SIG-M5 treated with dmso at 0.1 percent for 504 hours (cell line): ENCODE measurements around the gene ORC2.
"Not testable (repeated sequence)": the region's sequence is repeated elsewhere in the genome, so short reads cannot be mapped to it uniquely, and the experiment has no call there.

ENCODE experiments used
- DNase-seq: peaks from one replicate; lab custom pipeline; 2025; ENCODE audit not compliant: unreplicated experiment; lab: John Stamatoyannopoulos, UW

Gene ORC2

DNA sequence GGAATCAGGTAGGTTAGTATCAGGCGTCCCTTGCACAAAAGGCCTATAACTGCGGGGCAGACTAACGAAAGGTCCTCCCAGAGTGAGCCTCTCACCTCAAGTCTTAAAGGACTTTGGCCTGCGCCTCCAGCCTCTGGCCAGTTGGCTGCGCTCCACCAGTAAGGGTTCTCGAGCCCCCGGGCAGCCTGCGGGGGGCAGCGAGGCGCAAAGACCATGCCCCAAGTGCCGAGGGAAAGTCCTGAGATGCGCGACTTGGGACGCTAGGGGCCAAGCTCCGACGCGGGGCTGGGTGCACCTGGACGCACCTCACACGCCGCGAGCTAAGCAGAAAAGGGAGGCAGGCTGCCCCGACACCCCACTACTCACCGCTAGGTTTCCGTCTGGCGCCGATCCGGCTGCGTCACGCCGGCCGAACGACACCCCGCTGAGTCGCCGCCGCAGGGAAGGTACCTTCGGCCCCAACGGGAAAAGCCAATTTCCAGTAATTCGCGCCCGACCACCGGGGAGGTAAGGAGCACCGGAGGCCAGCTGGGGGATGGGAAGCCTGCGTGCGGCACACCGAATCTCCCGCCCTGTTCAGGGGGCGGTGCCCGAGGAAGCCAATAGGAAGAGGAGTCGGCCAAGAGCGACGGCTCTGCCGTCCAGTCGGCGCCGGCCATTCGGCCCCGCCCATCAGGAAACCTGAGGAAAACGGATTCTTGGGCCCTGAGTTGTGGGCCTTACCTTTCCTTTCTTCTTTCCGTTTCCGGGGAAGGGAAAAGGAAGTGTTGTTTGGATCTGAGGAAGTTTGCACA lies at the start of gene ORC2:
Gene ORC2, minus strand, starts transcription at position 537 of the 794 bp plus-strand sequence. CDS start 5,537 bp downstream, outside the sequence.
- peak; percentile 92 for DNase-seq

DNA sequence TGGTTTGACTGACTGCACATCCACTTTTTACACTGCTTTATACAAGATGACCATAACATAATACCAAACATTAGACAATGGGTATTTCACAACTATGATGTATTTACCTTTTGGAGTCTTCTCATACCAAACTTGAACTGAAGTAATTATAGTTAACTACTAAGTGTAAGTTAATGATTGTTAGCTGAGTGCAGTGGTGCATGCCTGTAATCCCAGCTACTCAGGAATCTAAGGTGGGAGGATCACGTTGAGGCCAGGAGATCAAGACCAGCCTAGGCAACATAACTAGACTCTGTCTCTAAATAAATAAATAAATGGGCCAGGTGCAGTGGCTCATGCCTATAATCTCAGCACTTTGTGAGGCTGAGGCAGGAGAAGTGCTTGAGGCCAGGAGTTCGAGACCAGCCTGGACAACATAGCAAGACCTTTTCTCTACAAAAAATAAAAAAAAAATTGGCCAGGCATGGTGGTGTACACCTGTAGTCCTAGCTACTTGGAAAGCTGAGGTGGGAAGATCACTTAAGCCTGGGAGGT lies 44.9 kb upstream of the ORC2 start:
- DNase-seq = no peak

DNA sequence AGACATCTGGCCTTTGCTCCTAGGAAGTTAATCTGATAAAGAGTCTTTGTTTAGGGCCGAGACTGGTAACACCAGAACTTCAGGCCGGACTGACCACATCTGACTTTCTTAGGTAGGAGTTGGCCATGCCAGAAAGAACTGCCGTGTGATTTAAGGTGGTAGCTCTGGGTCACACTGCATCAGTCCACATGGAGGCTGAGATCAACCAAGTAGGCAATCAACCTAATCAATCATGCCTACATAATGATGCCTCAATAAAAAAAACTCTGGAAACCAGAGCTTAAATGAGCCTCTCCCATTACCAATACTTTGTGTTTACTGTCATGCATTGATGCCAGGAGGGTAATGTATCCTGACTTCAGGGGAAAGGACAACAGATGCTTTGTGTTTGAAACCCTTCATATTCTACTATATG lies 44.1 kb upstream of the ORC2 start:
- DNase-seq = no peak

DNA sequence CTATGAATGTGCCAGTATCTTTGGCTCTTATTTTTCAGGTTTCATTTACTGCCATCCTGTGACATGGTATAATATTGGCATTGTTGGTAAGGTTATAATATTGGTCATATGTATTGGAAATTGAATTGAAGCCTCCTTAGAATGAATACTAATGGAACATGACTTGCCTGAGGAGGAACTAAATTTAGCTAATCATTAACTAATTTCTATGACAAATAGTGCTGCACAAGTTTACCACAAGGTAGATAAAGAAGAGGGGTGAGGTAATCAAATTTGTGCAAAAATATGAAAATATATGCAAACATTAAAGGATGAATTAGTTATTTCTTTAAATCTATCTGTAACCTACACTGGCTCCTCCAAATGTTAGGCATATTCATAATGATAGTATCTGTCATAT lies 43.2 kb upstream of the ORC2 start:
- DNase-seq = no peak

DNA sequence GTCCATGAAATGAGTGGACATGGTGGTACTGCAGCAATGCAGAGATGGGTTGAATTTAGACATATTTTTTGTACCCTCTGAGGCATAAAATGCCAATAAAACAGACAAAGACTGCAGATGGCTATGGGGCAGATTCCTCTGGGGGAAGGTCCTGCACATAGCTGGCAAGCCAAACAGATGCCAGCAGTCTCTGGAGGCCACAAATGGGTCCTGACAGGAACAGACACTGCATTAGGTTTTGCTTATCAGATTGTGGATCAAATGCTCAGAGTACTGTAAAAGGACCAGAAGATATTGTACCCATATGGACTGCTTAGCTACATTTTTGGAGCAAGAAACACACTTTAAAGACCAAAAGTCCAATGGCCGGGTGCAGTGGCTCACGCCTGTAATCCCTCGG lies 40.9 kb upstream of the ORC2 start:
- DNase-seq = no peak

DNA sequence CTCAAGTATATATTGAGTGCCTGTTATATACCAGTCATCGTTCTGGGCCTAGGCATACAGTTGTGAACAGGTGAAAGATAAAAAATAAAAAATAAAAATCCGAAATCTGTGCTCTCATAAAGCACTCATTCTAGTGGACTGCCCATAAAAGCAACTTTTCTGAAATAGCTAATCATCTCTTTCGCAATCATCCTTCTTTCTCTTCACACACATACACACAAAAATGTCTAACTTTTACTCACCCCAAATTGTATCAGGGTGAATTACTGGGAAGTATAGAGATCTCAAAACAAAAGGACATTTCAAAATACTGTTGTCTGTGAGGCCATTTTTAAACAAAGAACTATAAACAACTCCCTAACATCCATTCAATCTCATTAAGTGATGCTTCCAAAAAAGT lies 29.6 kb upstream of the ORC2 start:
- DNase-seq = no peak

DNA sequence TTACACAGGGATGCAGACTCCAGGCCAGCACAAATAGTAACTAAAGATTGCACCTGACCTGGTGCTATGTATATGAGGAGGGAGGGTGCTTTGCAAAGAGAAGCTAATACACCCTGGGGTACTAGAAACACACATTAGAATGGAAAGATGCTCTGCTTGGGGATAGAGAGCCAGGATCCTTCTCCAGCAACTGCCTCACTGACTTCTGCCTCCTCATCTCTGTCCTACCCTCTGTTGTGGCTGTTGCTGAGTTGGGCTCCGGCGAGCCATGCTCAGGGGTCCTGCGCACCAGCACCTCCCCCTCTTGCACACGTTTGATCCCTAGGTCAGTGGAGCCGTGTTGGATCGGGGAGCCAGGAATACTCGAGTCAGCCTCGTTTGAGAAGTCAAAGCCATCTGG lies 23.7 kb upstream of the ORC2 start:
- DNase-seq = no peak

DNA sequence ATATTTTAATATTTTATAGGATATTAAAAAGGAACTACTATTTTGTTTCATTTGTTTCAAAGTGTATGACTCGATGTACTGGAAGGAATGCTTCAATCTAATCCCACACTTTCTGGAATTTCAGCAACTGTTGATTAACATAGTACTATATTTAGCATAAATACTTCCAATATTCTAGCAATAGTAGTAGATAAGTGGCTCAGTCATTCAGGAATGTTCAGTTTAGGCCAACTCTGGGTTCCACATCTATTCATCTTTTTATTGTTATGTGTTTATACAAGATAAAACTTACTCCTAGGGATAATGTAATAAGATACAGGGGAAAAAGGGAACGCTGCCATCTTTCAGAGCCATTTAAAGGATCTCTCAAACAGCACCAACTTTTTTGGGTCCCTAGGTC lies 22.3 kb upstream of the ORC2 start:
- no peak for DNase-seq

DNA sequence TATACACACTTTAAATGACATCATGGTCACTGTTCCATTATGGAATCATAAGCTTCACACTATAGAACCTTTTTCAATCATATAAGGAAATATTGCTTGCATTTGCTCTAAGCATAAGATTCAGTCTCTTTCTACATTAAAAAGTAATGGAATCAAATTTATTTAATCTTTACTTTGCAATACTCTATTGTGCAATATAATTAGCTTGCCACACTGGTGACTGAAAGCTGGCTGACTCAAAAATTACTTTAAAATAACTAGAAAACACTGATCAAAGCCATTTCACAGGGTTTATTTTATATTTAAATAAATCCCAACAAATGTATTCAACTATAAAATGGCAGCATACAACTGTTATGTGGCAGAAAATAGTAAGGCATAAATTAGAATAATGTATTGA lies 13.2 kb upstream of the ORC2 start:
- no peak for DNase-seq

DNA sequence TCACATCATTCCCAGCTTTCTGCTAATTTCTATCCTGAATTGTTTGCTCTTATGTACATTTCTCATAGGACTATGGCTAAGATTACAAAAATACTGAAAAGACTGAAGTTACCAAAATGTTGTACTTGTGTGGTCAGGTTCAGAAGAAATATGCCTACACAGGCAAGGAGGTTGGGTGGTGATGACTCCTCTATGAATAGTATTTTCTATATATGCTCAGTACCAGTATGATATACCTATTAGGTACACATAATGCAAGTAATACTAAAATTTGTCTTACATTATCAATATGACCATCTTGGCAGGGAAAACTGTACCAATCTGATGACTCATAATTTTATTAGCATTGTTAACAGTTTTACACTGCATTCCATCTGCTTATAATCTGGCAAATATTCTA lies 12.2 kb upstream of the ORC2 start:
- DNase-seq = no peak

DNA sequence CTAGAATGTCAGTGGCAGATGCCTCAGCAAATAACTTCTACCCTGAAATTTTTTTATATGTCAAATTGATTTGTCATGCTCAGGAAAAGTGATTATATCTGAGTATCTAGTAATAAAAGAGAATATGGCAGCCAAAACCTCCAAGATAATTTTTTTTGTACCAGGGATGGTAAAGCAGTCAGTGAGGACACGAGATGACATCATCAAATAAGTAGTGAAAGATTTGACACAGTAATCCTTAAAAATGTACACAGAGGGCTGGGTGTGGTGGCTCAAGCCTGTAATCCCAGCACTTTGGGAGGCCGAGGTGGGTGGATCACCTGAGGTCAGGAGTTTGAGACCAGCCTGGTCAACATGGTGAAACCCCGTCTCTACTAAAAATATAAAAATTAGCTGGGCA lies 6.6 kb upstream of the ORC2 start:
- DNase-seq = not testable (repeated sequence)

DNA sequence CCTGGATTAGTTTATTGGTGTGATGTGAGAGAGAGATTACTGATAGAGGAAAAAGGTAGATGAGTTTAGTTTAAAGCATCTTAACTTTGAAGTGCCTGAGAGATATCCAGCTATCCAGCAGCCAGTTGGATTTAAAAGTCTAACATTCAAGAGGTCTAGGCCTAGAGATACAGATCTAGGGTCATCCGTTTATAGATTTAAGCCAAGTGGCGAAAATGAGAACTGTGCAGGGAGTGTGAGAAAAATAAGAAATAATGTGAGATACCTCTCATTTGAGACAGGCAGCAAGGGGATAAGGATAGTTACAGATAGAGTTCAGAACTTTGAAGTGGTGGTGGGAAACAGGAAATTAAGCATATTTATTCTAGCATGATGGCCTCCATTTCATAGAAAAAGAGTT lies 5.3 kb upstream of the ORC2 start:
- DNase-seq = peak; percentile 12

DNA sequence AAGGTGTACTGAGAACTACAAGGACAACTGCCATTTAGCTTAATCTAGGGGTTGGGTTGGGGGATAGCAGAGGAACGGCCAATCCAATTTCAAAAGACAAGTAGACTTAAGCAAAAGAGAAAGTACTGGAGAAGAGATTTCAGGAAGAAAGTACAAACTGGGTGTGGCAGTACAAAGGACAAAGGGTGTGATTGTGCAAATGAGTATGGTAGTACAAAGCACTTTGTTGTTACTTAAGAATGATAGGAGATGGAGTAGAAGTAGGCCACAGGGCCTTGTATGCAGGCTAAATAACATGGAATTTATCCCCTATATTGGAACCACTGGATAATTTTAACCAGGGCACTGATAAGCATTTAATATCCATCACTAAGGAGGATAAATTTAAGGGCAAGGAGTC lies 4.7 kb upstream of the ORC2 start:
- peak; percentile 49 for DNase-seq

DNA sequence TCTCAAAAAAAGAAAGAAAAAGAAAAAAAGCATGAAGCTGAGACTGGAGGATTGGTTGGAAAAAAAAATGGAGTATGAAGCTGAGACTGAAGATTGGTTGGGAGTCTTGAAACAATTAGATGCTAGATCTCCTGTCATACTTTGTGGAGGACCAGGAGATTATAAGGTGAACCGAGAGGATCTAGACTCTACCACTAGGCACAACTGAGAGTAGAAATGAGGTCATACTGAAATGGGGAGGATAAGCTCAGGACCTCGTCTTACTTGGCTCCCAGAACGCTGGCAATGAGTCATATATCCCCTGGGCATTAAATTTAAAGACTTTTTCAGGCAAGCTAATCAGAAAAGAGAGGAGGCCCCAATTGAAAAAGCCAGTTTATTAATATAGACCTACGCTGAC lies 3.3 kb upstream of the ORC2 start:
- no peak for DNase-seq

DNA sequence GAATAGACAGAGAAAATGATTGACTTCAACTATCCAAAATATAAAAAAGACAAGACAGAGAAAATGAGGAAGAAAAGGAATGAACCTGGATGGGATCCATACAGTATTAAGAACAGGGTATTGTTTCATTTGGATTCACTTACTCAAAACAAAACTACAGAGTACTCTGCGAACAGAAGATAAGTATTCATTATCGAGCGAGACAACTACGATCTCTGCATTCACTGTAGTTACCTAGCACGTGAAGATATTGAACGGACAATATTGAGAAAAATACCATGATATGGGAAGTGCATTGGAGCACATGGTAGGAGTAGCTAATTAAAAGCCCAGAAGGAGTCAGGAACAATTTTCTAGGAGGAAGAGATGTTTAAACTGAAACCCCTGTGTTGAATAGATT lies 1.0 kb upstream of the ORC2 start:
- no peak for DNase-seq

DNA sequence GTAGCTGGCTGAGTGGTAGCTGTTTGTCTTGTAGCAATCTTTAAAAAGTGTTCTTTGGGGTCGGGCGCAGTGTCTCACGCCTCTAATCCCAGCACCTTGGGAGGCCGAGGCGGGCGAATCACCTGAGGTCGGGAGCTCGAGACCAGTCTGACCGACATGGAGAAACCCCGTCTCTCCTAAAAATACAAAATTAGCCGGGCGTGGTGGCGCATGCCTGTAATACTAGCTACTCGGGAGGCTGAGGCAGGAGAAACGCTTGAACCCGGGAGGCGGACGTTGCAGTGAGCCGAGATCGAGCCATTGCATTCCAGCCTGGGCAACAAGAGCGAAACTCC lies 425 bp upstream of the ORC2 start:
- not testable (repeated sequence) for DNase-seq

DNA sequence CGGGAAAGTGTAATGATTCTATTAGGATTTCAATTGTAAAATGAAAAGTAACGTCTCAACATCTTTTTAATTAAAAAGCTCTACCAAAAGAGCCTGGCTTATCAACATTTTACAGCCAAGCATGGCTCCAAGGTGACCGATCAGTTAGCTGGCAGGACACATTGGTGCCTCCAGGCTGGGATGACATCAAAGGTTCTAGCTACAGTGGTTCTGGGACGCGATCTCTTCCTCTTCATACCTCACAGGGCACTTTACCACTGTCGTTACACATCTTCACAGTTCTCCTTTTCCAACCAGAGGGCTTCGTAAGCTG lies 693 bp downstream of the ORC2 start:
- DNase-seq = peak; percentile 88

DNA sequence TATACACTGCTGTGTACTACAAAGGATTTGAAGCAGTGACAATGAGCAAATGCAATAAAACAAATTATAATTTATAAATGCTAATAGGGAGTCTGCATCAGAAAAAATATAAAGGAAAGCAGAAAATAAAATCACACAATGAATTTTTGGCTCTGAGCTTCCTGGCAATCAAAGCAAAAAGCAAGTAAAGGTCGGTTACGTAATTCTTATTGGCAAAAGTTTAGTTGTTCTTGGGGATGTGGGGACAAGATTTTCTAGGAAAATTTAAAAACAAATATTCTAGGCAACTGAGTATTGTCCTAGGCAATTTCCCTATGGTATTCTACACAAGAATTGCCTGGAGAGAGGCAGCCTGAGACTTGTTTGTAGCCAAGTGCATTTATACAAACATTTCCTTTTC lies 1.8 kb downstream of the ORC2 start:
- DNase-seq = no peak

DNA sequence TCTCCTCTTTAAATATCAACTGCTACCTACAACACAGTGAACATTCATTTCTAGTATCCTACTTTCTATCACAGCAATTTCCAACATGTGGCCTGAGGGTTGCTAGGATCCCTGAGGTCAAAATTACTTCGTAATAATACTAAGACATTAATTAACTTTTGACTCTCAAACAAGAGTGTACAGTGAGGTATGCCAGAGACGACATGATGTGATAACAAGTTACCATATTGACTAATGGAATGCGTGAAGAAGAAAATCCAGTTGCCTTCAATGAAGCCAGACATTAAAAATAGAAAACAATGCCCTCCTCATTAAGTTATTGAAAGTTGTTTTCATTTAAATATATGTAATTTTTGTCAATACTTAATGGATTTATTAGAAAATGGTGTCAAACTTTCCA lies 13.1 kb downstream of the ORC2 start:
- DNase-seq = no peak

DNA sequence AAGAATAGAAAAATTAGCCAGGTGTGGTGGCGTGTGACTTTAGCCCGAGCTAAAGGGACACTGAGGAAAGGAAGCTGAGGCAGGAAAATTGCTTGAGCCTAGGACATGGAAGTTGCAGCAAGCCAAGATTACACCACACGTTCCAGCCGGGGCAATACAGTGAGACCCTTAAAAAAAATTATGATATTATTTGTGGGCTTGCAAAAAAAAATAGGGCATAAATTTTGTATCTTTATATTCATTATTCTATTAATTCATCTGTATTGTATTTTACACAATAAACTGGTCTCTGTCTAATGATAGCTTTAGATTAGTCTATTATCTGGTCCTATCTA lies 18.1 kb downstream of the ORC2 start:
- DNase-seq = no peak

DNA sequence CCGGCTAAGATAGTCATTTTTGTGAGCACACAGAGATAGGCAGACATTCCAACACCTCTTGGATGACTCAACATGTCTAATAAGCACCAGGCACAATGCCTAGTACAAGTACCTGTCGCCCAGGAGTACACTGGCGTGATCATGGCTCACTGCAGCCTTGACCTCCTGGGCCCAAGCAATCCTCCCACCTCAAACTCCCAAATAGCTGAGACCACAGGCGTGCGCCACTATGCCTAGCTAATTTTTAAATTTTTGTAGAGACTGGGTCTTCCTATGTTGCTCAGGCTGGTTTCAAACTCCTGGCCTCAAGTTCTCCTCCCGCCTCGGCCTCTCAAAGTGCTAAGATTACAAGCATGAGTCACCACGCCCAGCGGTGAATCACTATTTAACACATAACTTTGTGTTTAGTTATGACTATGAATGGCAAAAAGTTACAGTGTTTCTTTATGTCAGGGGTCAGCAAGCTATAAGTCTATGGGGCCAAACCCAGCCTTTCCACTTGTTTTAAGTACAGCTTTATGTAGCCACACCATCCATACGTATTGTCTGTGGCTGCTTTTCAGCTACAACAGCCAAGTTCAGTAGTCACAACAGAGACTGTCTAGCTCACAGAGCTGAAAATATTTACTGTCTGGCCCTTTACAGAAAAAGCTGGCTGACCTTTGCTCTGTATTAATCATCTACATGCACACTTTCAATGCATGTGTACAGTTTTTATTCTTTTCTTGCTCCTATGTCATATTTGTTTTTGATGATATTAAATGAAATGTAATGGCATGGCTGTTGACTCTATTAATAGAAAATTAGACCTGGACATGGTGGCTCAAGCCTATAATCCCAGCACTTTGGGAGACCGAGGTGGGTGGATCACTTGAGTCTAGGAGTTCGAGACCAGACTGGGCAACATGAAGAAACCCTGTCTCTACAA lies 18.7 kb downstream of the ORC2 start:
- no peak for DNase-seq

DNA sequence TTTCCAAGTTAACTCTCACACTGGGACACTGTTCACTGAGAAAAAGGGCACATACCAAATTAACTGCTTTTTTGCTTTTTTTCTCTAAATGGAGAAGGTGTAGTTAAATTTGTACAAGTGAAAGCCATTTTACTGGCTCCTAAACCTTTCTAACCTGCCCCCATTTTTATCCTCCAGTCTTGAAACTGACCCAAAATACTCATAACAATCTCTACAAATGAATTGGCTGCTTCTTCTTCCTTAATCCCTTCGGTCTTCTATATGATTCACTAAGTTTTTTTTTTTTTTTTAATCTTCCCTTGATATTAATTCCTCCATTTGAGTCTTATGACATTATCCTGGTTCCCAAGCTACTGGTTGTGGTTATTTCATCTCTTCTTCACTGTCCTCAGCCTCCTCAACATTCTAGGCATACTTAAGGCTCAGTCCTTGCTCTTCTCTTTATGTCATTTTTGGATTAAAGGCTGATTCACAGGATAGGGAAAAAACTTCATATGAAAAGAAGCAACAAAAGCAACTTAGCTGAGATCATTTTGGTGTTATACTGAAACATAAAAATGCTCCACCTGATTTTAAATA lies 19.8 kb downstream of the ORC2 start:
- DNase-seq = no peak
